A673 (cell line): ENCODE results near the gene NKD2.

Experiments used
- CTCF ChIP-seq: fragments of 300-800, 200-600 bp; sonication (generic); conservative IDR thresholded peaks from 2 replicates; pipeline ENCODE4 v1.5.1; 2017; ENCODE audit warnings: low read depth, mild to moderate bottlenecking, antibody characterized with exemption, low read length, moderate library complexity, mixed read lengths
- EZH2 ChIP-seq: fragments of 200-600 bp; sonication (generic); IDR thresholded peaks from 2 replicates; pipeline ENCODE4 v1.6.1; 2017; ENCODE audit warnings: borderline replicate concordance, low read depth, mild to moderate bottlenecking, mixed read lengths, antibody characterized with exemption, low read length; ENCODE audit not compliant: poor library complexity, severe bottlenecking

DNA sequence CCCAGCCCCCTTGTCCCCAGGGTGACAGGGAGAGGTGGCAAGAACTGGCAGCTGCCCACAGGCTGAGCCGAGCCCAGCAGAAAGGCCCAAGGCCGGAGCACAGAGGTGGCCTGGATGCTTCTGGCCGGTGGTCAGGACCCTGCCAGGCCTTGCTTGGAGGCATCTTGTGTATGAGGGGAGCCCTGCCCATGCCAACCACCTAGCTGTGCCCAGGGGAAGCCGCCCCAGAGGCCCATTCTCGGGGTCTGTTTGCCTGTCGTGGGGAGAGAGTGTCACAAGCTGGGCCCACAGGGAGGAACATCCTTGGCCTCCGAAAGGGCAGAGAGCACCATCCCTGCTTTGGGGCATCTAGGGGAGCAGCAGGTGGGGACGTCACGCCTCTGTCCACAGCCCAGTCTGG is 10.0 kb downstream of the NKD2 start:
- TF ChIP-seq CTCF (no peak), EZH2 (no peak)
